ENCODE results near the gene CLIC3.

- TF ChIP-seq, protein P1, sequence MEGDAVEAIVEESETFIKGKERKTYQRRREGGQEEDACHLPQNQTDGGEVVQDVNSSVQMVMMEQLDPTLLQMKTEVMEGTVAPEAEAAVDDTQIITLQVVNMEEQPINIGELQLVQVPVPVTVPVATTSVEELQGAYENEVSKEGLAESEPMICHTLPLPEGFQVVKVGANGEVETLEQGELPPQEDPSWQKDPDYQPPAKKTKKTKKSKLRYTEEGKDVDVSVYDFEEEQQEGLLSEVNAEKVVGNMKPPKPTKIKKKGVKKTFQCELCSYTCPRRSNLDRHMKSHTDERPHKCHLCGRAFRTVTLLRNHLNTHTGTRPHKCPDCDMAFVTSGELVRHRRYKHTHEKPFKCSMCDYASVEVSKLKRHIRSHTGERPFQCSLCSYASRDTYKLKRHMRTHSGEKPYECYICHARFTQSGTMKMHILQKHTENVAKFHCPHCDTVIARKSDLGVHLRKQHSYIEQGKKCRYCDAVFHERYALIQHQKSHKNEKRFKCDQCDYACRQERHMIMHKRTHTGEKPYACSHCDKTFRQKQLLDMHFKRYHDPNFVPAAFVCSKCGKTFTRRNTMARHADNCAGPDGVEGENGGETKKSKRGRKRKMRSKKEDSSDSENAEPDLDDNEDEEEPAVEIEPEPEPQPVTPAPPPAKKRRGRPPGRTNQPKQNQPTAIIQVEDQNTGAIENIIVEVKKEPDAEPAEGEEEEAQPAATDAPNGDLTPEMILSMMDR (IDR thresholded peaks at IDR 0.05): no peak
- TF ChIP-seq POLR2A (IDR thresholded peaks at IDR 0.05) (no peak), EP300 (IDR thresholded peaks at IDR 0.05; ENCODE audit: low read depth) (no peak)
These were observed 41.9 kb downstream of the CLIC3 start for GRCh38 chr9:136954270-136955083.
